CD14-positive monocyte (primary cell): Measurements from ENCODE around the gene POLR1B. TPM values are rescaled to one million over a fixed set of nuclear protein-coding genes. Genes with fewer than 3 reads are reported as not detected.
A peak's percentile ranks its signal among the peaks of the same experiment; 100 is the strongest.

Experiments used
- DNase-seq, 3 donors: peaks; one replicate each; pipeline ENCODE4 v3.0.0-alpha.2; 2011 to 2022
- H2AFZ ChIP-seq: 2 replicates; pipeline ENCODE4 v1.6.0; 2012; ENCODE audit warnings: mild to moderate bottlenecking, low read depth, low read length, inconsistent platforms; ENCODE audit not compliant: insufficient read depth, poor library complexity, severe bottlenecking
- H3K27ac ChIP-seq, 2 donors: 1 replicate in 1 of 2; 2 replicates in 1 of 2; pipeline ENCODE4 v1.5.1; 2012 to 2013; ENCODE audit warnings: low read length in 2 of 2, control low read depth in 1 of 2, inconsistent platforms in 1 of 2, low read depth in 1 of 2, mild to moderate bottlenecking in 1 of 2
- H3K27me3 ChIP-seq, 2 donors: one replicate each; pipeline versions ENCODE4 v1.6.0 to v1.6.1; 2011 to 2013; ENCODE audit warnings: low read length in 2 of 2; ENCODE audit not compliant: control insufficient read depth in 2 of 2, insufficient read depth in 2 of 2
- H3K36me3 ChIP-seq, 2 donors: replicated peaks in 1 of 2; 1 replicate in 1 of 2; 2 replicates in 1 of 2; pipeline versions ENCODE4 v1.5.1 to v1.6.1; 2012 to 2013; ENCODE audit warnings: low read length in 2 of 2, control low read depth in 1 of 2, inconsistent platforms in 1 of 2, mild to moderate bottlenecking in 1 of 2; ENCODE audit not compliant: insufficient read depth in 2 of 2, control insufficient read depth in 1 of 2
- H3K4me1 ChIP-seq, 2 donors: 1 replicate in 1 of 2; 2 replicates in 1 of 2; pipeline versions ENCODE4 v1.5.1 to v1.6.1; 2012 to 2013; ENCODE audit warnings: low read length in 2 of 2, control low read depth in 1 of 2, inconsistent platforms in 1 of 2, mild to moderate bottlenecking in 1 of 2, moderate library complexity in 1 of 2; ENCODE audit not compliant: insufficient read depth in 2 of 2, control insufficient read depth in 1 of 2
- H3K4me2 ChIP-seq: replicated peaks from 2 replicates; pipeline ENCODE3; 2012; ENCODE audit warnings: low read length, moderate library complexity, mild to moderate bottlenecking; ENCODE audit not compliant: poor library complexity, severe bottlenecking; ENCODE audit errors: extremely low read depth
- H3K4me3 ChIP-seq, 3 experiments: fragments of 200-600 bp in 1 of 3; sonication (generic) in 1 of 3; replicated peaks in 1 of 3; 1 replicate in 2 of 3; 2 replicates in 1 of 3; pipeline ENCODE4 v1.5.1; 2011 to 2013; ENCODE audit warnings: low read length in 3 of 3, mild to moderate bottlenecking in 3 of 3, control low read depth in 2 of 3, low read depth in 2 of 3, inconsistent platforms in 1 of 3, moderate library complexity in 1 of 3
- H3K79me2 ChIP-seq: 2 replicates; pipeline ENCODE4 v1.6.0; 2012; ENCODE audit warnings: mild to moderate bottlenecking, control low read depth, inconsistent platforms, low read length, moderate library complexity; ENCODE audit not compliant: insufficient read depth
- H3K9ac ChIP-seq: 2 replicates; pipeline ENCODE4 v1.6.0; 2017; ENCODE audit warnings: low read length, mild to moderate bottlenecking; ENCODE audit not compliant: insufficient read depth, poor library complexity, severe bottlenecking
- H3K9me3 ChIP-seq, 2 donors: replicated peaks in 1 of 2; 1 replicate in 1 of 2; 2 replicates in 1 of 2; pipeline versions ENCODE4 v1.5.1 to v1.6.1; 2012 to 2013; ENCODE audit warnings: low read length in 2 of 2, control low read depth in 1 of 2; ENCODE audit not compliant: control insufficient read depth in 1 of 2, insufficient read depth in 1 of 2
- H4K20me1 ChIP-seq: 2 replicates; pipeline ENCODE4 v1.6.0; 2012; ENCODE audit warnings: mild to moderate bottlenecking, low read length, control low read depth, moderate library complexity; ENCODE audit not compliant: insufficient read depth
- H3K27ac Mint-ChIP-seq, 7 donors: one replicate each; pipeline ENCODE4 v1.8.0; 2020; ENCODE audit warnings: mild to moderate bottlenecking in 7 of 7, mixed read lengths in 7 of 7, moderate library complexity in 6 of 7, inconsistent platforms in 2 of 7
- H3K27me3 Mint-ChIP-seq, 3 donors: one replicate each; pipeline ENCODE4 v1.8.0; 2021 to 2022; ENCODE audit warnings: low read depth in 3 of 3, mild to moderate bottlenecking in 3 of 3, mixed read lengths in 3 of 3, moderate library complexity in 3 of 3, inconsistent platforms in 1 of 3
- H3K36me3 Mint-ChIP-seq, 2 donors: one replicate each; pipeline ENCODE4 v1.8.0; 2020; ENCODE audit warnings: mixed read lengths in 2 of 2, inconsistent platforms in 1 of 2, mild to moderate bottlenecking in 1 of 2
- H3K4me1 Mint-ChIP-seq: one replicate; pipeline ENCODE4 v1.8.0; 2020; ENCODE audit warnings: mild to moderate bottlenecking, mixed read lengths
- H3K4me3 Mint-ChIP-seq, 2 donors: one replicate each; pipeline ENCODE4 v1.8.0; 2020; ENCODE audit warnings: mild to moderate bottlenecking in 2 of 2, mixed read lengths in 2 of 2, moderate library complexity in 1 of 2
- H3K9me3 Mint-ChIP-seq, 7 donors: one replicate each; pipeline ENCODE4 v1.8.0; 2020 to 2022; ENCODE audit warnings: mixed read lengths in 7 of 7, mild to moderate bottlenecking in 6 of 7, moderate library complexity in 6 of 7, inconsistent platforms in 2 of 7
- WGBS: methylation state at CpG from one replicate; pipeline ENCODE4 v1.1.5; 2013; ENCODE audit warnings: missing lambda C conversion rate; ENCODE audit not compliant: insufficient coverage; 5-methylcytosine and 5-hydroxymethylcytosine counted together
- intact Hi-C, 2 donors: fragments of 100-400 bp; cut with micrococcal nuclease; formaldehyde crosslinking; loops; one replicate each; pipeline versions ENCODE4 v1.15.0 to v1.15.1; 2023
- polyA plus RNA-seq, 3 donors: library from polyadenylated mRNA; depleted of rRNA in 1 of 3; unstranded in 2 of 3; stranded (reverse) in 1 of 3; fragments of 300-500 nt in 2 of 3; fragments of >200 nt in 1 of 3; fragmentation: Illumina TruSeq in 2 of 3; gene quantifications; 1 replicate in 2 of 3; 2 replicates in 1 of 3; pipeline ENCODE4 v1.2.3, GENCODE V29; 2012 to 2021
- TF ChIP-seq, protein P1 (sequence below): fragments of 200-600 bp; IDR thresholded peaks from one replicate; pipeline ENCODE4 v1.8.0; 2022; ENCODE audit warnings: antibody characterized with exemption, mild to moderate bottlenecking

Gene POLR1B
- polyA plus RNA-seq, 3 donors, result 5.2 to 6.3 (median 5.3) TPM

DNA sequence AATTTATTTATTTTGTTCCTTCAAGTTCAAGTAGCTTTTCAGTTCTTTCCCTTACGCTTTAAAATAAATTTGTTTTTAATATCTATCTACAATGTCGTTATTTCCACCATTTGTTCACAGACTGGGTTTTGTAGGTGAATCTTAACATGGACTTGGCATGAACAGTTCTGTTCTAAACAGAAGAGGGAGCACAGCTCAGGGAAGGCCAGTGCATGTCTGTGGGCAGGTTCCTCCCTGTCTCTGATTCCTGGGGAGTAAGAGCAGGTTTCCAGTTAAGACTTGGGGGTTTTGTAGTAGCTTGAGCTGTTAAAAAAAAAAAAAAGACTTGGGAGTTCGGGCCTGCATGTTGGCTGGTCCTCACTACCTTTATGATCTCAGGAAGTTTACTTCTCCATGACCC is 49.2 kb upstream of the POLR1B start:
- H3K4me1 Mint-ChIP-seq, result no peaks in the 10 kb centered on the region
- H3K9ac ChIP-seq, result no peak overlapping the region
- H4K20me1 ChIP-seq, result peaks cover 7% of the 10 kb centered on the region
- WGBS, result no CpG with 5 or more reads among the region's 3 CpGs
- peaks cover 3% of the 10 kb centered on the region for H3K79me2 ChIP-seq
- TF ChIP-seq, protein P1, sequence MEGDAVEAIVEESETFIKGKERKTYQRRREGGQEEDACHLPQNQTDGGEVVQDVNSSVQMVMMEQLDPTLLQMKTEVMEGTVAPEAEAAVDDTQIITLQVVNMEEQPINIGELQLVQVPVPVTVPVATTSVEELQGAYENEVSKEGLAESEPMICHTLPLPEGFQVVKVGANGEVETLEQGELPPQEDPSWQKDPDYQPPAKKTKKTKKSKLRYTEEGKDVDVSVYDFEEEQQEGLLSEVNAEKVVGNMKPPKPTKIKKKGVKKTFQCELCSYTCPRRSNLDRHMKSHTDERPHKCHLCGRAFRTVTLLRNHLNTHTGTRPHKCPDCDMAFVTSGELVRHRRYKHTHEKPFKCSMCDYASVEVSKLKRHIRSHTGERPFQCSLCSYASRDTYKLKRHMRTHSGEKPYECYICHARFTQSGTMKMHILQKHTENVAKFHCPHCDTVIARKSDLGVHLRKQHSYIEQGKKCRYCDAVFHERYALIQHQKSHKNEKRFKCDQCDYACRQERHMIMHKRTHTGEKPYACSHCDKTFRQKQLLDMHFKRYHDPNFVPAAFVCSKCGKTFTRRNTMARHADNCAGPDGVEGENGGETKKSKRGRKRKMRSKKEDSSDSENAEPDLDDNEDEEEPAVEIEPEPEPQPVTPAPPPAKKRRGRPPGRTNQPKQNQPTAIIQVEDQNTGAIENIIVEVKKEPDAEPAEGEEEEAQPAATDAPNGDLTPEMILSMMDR, result no peak
- no peak overlapping the region for H3K4me3 ChIP-seq
- H3K4me3 Mint-ChIP-seq, result peak overlapping the region in 1 of 2 donors; percentile 10
- no peaks in the 10 kb centered on the region for H3K27me3 ChIP-seq
- intact Hi-C loops, result no loop called here
- DNase-seq, result no peak
- H3K9me3 ChIP-seq, result no peaks in the 10 kb centered on the region
- no peak overlapping the region for H3K4me2 ChIP-seq
- no peaks in the 10 kb centered on the region for H3K4me1 ChIP-seq
- no peaks in the 10 kb centered on the region for H3K9me3 Mint-ChIP-seq
- no peak overlapping the region for H3K27ac ChIP-seq
- H3K36me3 ChIP-seq, result peaks cover 22 to 39% of the 10 kb centered on the region in 2 donors
- H3K27me3 Mint-ChIP-seq, result peaks cover 0 to 2% (median 0%) of the 10 kb centered on the region in 3 donors
- no peak overlapping the region for H3K27ac Mint-ChIP-seq
- H3K36me3 Mint-ChIP-seq, result peaks cover 13 to 41% of the 10 kb centered on the region in 2 donors
- no peak overlapping the region for H2AFZ ChIP-seq

DNA sequence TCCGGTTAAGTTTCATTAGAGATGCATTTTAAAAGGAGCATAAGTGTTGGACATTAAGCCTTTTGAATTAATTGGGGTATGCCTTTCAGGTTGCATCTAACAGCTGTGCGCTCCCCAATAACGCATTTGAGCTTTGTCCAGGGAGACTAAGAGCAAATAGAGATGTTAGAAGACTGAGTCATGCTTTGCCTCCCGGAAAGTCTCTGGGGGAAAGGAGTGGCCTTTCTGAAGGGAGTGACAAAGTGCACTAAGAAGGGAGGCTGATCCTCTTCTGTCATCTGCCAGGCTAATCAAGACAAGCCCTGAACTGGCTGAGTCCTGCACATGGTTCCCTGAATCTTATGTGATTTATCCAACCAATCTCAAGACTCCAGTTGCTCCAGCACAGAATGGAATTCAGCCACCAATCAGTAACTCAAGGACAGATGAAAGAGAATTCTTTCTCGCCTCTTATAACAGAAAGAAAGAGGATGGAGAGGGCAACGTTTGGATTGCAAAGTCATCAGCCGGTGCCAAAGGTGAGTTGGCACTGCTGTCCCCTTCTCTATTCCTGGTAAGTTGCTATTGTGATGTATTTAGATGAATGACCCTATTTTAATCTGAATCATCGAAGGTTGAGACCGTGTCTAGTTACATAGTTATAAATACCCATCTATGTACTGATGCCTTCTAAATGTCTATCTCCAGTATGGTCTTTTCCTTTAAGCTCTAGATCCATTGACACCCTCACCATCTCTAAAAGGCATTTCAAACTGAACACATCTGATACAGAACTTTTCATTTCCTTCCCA is 48.2 kb upstream of the POLR1B start:
- Mint-ChIP-seq H3K4me3 (no peak overlapping the region), H3K36me3 (peaks cover 13 to 39% of the 10 kb centered on the region in 2 donors), H3K27me3 (peaks cover 0 to 2% (median 0%) of the 10 kb centered on the region in 3 donors), H3K9me3 (no peaks in the 10 kb centered on the region), H3K27ac (no peak overlapping the region), H3K4me1 (no peaks in the 10 kb centered on the region)
- DNase-seq, result no peak
- Histone ChIP-seq H3K4me2 (no peak overlapping the region), H3K9ac (no peak overlapping the region), H3K27me3 (no peaks in the 10 kb centered on the region), H3K9me3 (no peaks in the 10 kb centered on the region), H3K4me3 (no peak overlapping the region), H3K4me1 (no peaks in the 10 kb centered on the region), H2AFZ (no peak overlapping the region), H3K36me3 (peaks cover 20 to 39% of the 10 kb centered on the region in 2 donors), H3K27ac (no peak overlapping the region), H3K79me2 (no peaks in the 10 kb centered on the region), H4K20me1 (peaks cover 5% of the 10 kb centered on the region)
- TF ChIP-seq, protein P1, result no peak
- intact Hi-C loops, result no loop called here
- WGBS, result 100% methylated on average over 3 of the region's 9 CpGs
